ENCODE measurements around the gene DDX51.
"Not testable (repeated sequence)": the region's sequence is repeated elsewhere in the genome, so short reads cannot be mapped to it uniquely, and the experiment has no call there.

The DDX51 gene

DNA sequence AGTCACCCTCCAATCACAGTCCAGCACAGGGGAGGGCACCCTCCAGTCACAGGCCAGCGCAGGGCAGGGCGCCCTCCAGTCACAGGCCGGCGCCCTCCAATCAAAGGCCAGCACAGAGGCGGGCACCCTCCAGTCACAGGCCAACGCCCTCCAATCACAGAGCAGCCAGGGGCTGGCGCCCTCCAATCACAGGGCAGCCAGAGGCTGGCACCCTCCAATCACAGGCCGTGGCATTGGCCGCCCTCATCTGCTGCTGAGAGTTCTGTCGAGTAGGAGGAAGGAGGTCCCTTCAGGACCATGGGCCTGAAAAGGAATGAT, 26.6 kb downstream of the DDX51 start:
- DNase-seq (ENCODE audit: low read depth in 2 of 2), result no peak

- no peak for DNase-seq (ENCODE audit: low read depth in 2 of 2)
Observed at GRCh38 chr12:132116709-132117557, 27.2 kb downstream of the DDX51 start.

- no peak for DNase-seq (ENCODE audit: low read depth in 2 of 2)
Observed at GRCh38 chr12:132115500-132115899, 28.6 kb downstream of the DDX51 start.

DNA sequence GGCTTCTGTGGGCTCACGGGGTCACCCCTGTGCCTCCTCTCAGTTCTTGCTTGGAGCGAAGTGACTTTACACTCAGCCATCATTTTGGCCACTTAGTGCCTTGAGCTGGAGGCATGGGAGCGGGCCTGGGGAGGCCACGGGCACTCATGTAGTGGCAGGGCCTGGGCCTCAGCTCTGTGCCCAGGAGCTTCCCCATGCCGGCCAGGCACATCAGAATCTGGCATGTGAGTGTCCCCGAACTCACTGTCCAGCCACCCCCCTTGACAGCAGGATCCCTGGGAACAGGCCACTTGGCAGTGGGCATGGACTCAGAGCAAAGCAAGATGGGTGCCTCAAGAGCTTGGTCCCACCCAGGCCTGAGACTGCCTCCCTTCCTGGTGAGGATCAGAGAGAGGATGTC, 29.5 kb downstream of the DDX51 start:
- DNase-seq (ENCODE audit: low read depth in 2 of 2), result no peak

GRCh38 chr12:132111654-132112304, 32.3 kb downstream of the DDX51 start:
- DNase-seq (ENCODE audit: low read depth in 2 of 2), result no peak

- no peak for DNase-seq (ENCODE audit: low read depth in 2 of 2)
Observed at GRCh38 chr12:132110677-132111076, 33.4 kb downstream of the DDX51 start.

DNA sequence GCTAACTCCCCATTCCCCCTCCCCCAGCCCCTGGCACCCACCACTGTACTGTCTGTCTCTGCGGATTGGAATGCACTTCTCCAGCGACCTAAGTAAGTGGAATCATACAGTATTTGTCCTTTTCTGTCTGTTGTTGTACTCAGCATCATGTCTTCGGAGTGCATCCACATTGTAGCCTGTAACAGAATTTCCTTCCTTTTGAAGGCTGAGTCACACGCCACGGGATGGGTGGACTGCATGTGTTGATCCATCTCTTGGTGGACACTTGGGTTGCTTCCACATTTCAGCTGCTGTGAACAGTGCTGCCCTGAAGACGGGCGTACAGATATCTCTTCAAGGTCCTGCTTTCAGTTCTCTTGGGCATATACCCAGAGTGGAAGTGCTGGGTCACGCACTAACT, 34.4 kb downstream of the DDX51 start:
- no peak for DNase-seq (ENCODE audit: low read depth in 2 of 2)

- no peak for DNase-seq (ENCODE audit: low read depth in 2 of 2)
Observed at GRCh38 chr12:132108211-132108832, 35.8 kb downstream of the DDX51 start.

GRCh38 chr12:132106921-132107320, 37.2 kb downstream of the DDX51 start:
- no peak for DNase-seq (ENCODE audit: low read depth in 2 of 2)

DNA sequence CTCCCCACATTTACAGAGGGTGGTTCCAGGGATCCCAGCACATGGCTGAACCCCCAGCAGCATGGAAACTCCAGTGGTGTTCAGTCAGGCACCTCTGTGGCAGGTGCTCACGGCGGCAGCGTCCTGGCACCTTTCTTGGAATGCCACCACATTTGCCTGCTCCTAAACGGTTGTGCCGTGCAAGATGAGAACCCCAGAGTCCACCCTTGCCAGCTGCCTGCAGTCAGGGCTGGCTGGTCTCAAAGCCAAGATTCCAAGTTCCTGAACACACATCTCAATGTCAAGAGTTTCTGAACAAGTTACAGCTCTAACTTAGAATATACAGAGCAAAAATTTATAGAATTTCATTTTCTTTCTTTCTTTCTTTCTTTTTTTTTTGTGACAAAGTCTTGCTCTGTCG, 38.7 kb downstream of the DDX51 start:
- no peak for DNase-seq (ENCODE audit: low read depth in 2 of 2)

GRCh38 chr12:132103542-132104308, 40.4 kb downstream of the DDX51 start:
- DNase-seq (ENCODE audit: low read depth in 2 of 2), result no peak

DNA sequence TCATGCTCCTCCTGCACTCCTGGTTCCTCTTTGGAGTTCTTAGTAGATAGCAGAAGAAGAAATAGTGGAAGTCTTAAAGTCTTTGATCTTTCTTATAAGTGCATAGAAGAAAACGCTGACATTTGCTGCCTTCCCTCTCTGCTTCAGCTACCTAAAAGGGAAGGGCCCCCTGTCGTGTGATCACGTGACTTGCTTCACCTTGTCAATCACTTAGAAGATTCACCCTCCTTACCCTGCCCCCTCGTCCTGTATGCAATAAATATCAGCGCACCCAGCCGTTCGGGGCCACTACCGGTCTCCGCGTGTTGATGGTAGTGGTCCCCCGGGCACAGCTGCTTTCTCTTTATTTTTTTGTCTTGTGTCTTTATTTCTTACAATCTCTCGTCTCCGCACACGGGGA, 41.0 kb downstream of the DDX51 start:
- not testable (repeated sequence) for DNase-seq (ENCODE audit: low read depth in 2 of 2)

DNA sequence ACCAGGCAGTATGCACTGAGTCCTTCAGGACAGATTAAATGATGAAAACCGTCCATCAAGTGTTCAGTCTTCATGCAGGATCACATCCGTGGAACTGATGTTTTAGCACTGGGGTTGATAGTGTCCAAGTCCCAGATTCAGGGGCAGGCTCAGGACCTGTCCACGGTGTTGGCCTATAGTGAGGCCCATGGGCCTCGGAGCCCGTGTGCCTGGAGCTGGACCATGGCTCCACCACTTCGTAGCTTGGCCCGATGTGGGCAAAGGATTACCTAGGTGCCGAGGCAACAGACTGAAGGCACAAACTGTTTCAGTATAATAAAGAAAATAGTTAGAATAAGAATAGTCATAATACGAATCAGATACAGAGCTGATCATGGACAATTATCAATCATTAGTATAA, 41.8 kb downstream of the DDX51 start:
- DNase-seq (ENCODE audit: low read depth in 2 of 2), result no peak

- DNase-seq (ENCODE audit: low read depth in 2 of 2), result no peak
Observed at GRCh38 chr12:132100306-132101065, 43.6 kb downstream of the DDX51 start.

GRCh38 chr12:132099739-132100138, 44.4 kb downstream of the DDX51 start:
- no peak for DNase-seq (ENCODE audit: low read depth in 2 of 2)

DNA sequence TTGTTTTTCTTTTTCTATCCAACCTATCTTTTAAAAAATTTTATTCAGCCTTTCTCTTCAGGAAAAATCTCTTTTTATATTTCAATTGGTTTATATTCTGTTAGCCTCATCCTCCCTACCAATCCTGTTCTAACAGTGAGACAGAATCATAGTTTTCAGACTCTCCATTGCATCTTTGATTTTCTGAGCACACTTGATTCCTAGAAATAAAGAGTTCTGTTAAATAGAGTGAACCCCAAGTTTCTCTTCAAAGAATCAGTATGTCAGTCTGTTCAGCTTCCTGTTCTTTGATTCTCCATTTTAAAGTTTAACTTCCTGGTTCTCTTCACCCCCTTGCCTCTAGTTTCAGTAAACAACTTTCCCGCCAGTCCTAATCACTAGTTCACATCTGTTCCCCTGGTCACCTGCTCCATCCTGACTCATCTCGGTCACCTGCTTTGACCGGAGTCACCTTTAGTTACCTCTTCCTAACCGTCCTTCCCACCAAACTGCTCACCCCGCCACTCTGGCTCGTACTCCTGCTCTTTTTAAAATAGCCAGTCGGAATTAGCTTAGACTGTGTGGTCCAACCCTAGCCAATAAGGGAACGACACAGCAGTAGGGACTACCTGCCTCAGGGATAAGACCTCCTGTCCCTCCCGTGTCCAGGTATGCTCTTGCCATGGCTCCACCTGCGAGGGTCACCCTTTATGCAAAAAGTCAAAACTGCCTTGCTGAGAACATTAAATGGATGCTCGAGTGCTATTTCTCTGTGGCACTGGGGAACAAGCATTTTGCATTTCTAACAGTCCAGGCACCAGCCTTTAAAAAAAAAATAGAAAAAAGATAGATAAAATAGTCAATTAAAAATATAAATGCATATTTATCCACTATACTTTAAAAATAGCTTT, 48.4 kb downstream of the DDX51 start:
- no peak for DNase-seq (ENCODE audit: low read depth in 2 of 2)

DNA sequence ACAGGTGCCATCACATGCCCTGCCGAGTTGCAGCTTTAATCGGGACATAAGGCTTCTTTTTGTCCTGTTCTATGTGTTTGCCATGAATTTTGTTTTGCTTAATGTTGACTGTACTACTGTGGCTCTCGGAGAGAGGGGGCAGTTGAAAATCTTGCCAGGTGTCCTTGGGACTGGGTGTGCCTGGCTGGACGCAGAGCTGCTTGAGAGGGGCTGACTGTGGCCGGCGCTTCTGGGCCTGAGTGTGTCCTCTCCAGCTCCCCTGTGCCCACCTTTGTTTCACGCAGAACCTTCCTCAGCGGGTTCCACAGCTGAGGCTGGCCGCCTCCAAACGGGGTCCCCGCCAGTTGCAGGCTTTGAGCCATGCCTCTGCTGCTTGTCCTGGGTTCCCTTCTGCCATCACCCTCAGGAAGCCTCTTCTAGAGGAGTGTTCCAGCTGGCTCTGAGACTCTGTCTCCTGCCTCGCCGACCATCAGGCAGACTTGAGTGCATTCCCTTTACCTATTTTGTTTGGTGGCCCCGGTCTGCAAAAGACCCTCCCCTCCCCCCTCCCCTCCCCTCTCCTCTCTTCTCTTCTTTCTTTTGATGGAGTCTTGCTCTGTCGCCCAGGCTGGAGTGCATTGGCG, 49.7 kb downstream of the DDX51 start:
- DNase-seq (ENCODE audit: low read depth in 2 of 2), result no peak

- no peak for DNase-seq (ENCODE audit: low read depth in 2 of 2)
Observed at GRCh38 chr12:132089407-132089910, 54.7 kb downstream of the DDX51 start.

Data from fibroblast of skin of left biceps (primary cell).